HG03439 (cell line): ENCODE results near the gene SLCO2A1.

Experiments
- ATAC-seq: cut with Tn5 transposase; IDR thresholded peaks from one replicate; pipeline ENCODE4 v1.9.1; 2021; ENCODE audit warnings: mild to moderate bottlenecking, moderate library complexity; ENCODE audit not compliant: unreplicated experiment

The SLCO2A1 gene

DNA sequence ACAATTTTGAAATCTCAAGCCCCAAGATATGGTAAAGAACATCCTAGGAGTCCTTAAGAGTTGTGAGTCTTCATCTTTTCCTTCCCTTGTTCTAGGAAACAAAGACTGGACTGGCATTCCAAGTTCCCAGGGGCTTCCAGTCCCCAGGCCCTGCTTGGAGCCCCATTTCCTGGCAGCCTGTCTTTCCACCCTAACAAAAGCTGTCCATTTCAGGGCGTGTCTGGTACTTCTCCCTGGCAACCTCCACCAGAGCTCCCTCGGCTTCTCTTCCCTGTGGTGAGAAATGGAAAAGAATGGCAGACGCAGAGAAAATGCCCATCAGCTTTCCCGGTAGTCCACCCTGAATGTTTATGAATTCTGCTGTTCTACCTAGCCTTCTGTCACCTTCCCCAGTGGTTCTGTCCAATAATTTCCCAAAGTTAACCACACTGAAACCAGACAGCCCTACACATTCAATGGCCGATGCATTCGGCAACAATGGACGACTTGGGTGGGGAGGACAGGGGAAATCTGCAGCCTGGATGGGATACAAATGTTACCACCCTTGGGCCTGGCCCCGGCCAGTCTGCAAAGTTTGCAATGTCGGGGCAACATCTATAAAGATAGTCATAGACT, 140.9 kb downstream of the SLCO2A1 start:
- no peak for ATAC-seq

DNA sequence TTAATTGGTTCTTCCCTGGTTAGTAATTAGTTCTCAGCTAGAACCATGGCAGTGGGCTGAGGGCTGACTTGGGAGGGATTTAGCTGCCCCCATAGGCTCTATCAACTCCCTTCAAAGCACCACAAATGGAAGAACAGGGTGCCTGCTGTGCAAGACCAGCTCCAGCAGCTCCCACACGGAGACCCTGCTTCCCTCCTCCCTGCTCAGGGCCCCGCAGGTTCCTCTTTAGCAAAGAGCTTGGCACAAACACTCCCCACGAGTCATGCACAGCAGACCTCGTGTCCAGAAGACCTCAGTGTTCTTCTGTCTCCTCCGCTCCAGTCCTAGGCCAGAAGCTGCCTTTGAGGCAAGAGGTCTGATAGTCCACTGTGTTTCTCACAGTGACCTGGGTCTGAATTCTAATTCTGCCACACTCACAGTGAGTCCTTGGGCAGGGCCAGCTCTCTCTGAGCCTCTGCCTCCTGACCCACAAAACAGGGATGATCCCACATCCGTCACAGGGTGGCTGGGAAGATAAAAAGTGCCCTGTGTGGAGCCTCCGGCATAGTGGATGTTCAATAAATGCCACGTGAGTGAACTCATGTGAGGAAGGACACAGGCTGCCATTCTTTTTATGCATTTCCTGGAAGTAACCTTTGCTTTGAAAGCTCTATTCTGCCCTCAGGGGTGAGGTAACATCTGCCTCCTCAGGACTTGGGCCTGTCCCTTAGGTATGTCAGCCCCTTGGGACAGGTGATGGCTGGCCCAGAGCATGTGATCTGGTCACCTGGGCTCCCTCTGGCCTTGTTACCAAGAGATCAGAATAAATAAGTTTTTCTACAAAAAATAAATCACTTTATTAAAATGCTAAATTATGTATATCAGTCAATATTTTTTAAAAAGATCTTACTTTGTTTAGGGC, 141.7 kb downstream of the SLCO2A1 start:
- no peak for ATAC-seq

DNA sequence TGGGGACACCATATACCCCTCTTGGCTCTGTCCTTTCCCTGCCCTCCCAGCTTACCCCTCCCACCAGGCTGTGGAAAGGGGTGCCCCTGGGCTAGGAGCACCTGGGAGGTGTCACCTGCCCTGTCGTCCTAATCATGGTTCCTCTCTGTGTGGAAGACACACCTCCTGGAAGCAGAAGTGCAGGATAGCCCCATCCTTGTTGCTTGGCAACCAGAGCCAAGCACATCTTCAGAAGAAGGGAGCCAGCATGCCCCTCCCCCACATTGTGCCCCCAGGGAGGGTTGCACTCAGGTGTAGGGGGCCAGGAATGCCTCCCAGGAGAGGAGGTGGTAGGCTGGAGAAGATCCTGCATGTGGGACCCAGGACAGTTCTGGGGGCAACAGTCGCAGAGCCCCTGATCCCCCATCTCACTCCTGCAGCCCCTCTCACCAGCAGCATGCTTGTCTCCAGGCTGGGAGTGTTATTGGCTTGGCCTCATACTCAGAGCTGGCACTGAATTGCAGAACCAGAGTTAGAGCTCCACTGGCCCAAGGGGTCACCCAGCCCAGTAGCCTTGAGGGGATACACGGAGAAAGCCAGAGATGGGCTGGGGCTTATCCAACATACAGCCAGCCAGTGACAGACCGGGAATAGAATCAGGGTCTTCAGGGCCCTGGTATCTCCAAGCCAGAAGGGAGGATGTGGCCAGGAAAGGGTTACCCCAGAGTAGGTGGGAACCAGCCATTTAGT, 142.5 kb downstream of the SLCO2A1 start:
- no peak for ATAC-seq

DNA sequence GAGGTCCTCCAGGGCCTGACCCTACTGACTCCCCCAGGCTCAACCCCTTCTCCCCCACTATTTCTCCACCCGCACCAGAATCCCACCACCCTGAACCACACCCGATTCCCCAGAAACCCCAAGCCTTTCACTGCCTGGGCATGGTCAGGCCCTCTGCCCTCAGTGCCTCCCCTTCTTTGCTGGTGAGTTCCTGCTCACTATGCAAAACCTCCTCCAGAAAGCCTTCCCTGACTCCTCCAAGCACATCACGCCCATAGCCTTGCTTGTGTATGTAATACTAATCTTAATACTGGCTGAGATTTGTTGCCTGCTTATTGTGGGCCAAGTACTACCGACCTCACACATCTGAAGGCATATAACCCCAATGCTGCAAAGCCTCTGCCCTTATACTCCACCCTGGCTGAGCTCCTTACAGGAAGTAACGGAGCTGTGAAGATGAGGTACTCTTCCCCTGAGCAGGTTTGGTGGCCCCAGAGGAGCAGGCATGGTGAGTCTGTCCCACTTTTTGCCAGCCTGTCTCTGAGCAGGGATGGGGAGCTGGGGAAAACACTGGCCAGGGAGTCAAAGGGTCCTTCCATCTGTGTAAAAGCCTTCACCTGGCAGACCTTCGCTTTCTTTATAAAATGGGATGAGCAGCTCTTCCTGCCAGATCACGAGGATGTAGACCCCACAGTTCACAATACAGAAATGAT, 143.5 kb downstream of the SLCO2A1 start:
- no peak for ATAC-seq

DNA sequence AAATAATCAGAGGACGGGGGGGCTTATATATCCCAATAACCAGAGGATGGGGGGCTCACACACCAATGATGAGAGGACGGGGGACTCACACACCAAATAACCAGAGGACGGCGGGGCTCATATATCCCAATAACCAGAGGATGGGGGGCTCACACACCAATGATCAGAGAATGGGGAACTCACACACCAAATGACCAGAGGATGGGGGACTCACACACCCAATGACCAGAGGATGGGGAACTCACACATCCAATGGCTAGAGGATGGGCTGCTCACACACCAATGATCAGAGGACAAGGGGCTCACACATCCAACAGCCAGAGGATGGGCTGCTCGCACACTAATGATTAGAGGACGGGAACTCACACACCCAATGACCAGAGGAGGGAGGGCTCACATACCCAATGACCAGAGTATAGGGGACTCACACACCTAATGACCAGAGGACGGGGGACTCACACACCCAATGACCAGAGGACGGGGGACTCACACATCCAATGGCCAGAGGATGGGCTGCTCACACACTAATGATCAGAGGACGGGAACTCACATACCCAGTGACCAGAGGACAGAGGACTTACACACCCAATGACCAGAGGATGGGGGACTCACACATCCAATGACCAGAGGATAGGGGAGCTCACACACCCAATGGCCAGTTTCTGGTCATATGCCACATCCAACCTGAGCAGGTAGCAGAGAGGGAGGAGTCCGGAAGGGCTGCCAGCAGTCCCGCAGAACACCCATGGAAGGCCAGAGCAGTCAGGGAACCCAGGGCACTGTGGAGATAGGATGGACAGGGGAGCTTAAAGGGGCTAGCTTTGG, 144.6 kb downstream of the SLCO2A1 start:
- no peak for ATAC-seq

DNA sequence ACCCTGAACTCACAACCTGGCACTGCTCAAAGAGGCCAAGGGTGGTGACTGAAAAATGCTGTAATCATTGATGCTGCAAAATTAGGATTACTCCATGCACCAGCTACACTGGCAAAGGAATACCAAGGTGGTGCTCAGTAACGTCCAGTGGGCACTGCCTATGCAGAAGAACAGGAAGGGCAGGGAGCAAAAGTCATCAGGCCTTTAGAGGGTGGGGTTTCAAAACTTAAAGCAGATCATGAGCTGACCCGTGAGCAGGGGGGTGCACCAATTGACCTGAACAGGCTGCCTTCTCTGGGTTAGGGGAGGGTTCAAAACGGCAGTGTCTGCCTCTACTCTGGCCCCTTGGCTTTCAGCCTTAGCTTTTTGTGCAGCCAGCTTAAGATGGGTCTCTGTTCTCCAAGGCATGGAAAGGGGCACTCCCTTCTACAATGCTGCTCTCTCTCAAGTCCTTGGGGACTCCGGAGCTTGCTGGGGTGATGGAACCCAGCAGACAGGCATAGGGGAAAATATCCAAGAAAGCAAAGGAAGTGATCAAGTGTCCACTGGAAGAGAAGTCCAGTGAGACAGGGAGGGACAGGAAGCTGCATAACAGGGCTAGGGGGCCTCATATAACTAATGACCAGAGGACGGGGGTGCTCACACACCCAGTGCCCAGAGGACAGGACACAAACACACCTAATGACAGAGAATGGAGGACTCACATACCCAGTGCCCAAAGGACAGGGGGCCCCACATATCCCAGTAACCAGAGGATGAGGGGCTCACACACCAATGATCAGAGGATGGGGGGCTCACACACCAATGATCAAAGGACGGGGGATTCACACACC, 145.5 kb downstream of the SLCO2A1 start:
- no peak for ATAC-seq

DNA sequence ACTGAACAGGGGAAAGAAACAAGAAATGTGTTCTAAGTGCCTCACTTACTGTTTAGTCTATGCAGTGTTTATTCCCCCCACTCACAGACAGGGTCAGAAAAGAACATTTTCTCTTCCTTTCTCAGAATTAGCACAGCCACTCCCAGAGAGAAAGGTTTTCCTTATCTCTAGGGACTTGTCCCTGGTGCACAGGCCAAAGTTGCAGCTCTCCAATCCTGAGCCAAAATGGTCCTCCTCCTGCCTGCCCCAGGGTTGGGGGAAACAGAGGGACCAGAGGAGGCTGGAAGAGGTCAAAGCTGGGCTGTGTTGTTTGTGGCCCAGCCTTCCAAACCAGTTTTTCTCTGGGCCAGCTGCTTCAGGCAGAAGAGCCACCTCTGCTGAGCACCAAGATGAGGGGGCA, 146.1 kb downstream of the SLCO2A1 start:
- no peak for ATAC-seq

DNA sequence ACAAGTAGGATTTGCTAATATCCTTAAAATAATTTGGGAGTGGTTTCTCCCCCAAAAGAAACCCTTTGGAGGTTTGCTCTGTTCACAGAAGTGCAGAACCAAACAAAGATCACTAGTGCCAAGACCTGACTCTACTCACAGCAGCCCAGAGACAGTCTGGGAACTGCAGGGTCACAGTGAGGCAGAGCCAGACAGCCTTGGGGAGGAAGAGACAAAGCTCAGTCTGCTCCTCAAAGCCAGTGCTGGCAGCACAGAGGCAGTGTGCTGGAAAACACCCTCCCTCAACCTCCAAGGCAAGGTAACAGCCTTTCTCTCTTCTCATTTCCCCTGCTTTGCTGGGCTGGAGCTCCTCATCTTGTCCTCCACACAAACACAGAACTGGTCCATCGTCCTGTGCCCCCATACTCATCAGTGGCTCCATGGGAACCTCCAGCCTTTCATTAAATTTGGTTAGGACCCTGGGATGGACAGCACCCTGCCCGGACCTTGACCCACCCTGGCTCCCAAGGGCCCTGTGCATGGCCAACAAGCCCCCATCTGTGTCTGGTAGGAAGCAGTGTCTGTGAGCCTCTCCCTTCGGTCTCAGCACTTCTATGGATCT, 146.6 kb downstream of the SLCO2A1 start:
- no peak for ATAC-seq

DNA sequence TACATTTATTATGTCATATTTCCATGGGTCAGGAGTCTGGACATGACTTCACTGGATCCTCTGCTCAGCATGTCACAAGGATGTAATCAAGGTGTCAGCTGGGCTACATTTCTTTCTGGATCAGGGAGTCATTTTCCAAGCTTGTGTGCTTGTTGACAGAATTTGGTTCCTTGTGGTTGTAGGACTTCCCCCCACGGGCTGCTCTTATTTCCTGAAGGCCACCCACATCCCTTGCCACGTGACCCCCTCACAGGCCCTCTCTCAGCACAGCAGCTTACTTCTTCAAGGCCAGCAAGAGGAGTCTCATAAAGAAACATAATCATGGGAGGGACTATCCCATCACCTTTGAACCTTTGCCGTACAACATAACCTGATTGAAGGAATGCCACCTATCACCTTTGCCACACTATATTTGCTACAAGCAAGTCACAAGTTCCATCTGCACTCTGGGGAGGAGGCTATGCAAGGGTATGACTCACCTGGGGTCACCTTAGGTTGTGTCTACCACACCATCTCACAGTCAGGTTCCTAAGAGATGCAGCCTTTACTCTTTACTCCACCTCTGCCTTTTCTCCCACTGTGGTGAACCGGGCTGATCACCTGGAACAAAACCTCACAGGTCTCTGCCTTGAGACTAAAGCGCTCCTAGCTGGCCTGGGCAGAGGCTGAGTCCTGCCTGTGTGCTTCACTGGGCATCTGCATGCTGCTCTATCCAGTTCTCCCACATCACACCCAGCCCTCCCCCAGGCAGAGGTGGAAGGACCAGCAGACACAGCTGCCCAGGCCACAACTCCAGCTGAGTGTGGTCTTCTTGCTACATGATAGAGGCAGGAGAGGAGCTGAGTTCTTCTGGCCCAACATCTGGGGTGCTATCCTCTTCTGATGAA, 147.5 kb downstream of the SLCO2A1 start:
- ATAC-seq: no peak

DNA sequence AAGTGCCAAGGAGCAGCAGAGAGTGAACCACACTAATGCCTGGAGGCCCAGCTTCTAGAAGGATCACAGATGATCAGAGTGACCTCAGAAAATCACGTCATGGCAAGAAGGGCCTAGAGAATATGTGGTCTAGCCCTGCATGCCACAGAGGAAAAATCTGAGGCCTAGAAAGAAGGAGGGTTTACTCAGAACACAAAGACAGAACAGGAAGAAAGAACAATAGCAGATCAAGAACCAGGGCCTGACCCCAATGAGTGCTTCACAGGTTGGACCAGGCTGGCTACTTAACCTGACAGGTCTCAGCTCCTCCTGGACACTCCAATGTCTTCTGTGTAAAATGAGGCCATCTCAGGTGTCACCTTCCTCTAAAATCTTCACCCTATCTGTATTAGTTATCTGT, 148.2 kb downstream of the SLCO2A1 start:
- no peak for ATAC-seq

DNA sequence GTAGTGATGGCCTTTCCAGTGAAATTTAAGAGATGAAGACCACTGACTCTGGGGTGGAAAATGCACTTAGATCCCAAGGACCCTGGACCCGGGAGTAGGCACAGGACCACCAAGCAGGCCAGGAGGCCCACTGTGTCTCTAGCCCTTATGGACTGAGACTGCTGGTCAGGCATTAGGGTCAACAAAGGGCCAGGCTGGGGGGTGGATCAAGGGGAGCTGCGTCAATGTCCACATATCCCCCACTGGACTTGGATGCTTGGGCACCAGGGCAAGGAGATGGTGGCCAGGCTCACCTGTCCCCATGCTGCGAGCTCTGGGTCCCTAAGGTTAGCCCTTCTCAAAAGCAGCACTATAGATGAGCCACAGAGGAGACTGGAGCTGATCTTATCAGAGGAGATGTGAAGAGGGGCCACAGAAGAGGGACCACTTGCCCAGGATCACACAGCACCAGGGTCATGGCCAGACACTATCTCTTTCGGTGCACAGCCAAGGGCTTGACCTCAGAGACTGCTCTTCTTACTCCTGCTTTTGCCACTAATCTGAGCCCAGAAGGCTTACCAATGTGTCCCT, 148.8 kb downstream of the SLCO2A1 start:
- ATAC-seq: no peak

DNA sequence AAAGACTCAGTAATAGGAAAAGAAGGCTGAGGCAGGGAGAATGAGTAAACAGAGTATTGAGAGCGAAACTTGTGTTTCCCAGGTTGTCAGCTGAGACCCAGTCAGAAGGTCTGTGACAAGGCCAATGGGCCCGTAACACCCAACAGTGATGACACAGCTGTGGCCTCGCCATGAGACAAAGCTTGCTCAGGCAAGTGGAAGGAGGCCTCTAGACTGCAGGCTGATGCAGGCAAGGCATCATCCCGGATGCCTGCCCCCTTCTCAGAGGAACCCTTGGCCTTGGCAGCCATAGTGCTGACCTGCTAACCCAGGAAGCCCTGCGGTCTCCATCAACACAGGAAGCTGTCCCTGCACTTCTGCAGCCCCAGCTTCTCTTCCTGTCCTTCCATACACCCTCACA, 149.4 kb downstream of the SLCO2A1 start:
- ATAC-seq: peak; percentile 77

DNA sequence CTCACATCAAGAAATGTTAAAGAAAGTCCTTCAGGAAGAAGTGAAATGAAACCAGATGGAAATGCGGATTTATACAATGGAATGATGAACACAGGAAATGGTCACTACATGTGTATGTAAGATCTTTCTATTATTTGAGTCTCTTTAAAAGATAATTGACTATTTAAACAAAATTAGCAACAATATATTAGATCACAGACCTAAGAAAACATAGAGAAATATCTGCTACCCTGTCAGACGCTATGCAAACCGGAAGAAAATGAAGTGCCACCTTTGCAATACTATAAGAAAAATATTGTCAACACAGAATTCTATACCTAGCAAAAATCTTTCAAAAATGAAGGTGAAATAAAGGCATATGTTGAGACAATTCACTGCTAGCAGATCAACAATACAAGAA, 151.2 kb downstream of the SLCO2A1 start:
- ATAC-seq: no peak
